ENCODE results near the gene MCF2L2. TPM values are rescaled to one million over a fixed set of nuclear protein-coding genes. Genes with fewer than 3 reads are reported as not detected.

The MCF2L2 gene
- total RNA-seq, 3 donors from 2014 or later (not counting 1 experiment from before 2014, with no cell fraction given), result 2.2 to 4.9 (median 2.7) TPM

DNA sequence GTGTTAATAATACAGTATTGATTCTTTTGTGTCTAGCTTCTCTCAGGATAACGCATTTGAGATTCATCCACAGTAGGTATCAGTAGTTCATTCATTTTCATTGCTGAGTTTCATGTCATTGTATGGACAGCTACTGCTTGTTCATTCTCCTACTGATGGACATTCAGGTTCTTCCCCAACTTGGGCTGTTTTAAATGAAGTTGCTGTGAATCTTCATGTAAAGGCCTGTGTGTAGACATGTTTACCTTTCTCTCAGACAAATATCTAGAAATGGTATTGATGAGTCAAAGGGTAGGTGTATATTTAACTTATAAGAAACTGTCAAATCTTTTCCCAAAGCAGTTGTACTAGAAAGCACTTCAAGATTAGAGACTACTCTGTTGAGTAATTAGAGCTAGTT is 26.7 kb downstream of the MCF2L2 start:
- no peaks in the 10 kb centered on the region for H3K9me3 ChIP-seq (ENCODE audit: control insufficient read depth, insufficient read depth, low read length)
- no peaks in the 10 kb centered on the region for H3K36me3 ChIP-seq (ENCODE audit: control insufficient read depth, insufficient read depth, low read length)
- no peak for ATAC-seq
- H3K4me3 ChIP-seq (ENCODE audit: low read length), result no peak overlapping the region
- TF ChIP-seq, protein P1, sequence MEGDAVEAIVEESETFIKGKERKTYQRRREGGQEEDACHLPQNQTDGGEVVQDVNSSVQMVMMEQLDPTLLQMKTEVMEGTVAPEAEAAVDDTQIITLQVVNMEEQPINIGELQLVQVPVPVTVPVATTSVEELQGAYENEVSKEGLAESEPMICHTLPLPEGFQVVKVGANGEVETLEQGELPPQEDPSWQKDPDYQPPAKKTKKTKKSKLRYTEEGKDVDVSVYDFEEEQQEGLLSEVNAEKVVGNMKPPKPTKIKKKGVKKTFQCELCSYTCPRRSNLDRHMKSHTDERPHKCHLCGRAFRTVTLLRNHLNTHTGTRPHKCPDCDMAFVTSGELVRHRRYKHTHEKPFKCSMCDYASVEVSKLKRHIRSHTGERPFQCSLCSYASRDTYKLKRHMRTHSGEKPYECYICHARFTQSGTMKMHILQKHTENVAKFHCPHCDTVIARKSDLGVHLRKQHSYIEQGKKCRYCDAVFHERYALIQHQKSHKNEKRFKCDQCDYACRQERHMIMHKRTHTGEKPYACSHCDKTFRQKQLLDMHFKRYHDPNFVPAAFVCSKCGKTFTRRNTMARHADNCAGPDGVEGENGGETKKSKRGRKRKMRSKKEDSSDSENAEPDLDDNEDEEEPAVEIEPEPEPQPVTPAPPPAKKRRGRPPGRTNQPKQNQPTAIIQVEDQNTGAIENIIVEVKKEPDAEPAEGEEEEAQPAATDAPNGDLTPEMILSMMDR (IDR thresholded peaks at IDR 0.05), result no peak
- WGBS (ENCODE audit: insufficient coverage), result 92% methylated on average over 1 of the region's 1 CpG
- H3K4me1 Mint-ChIP-seq, result peaks cover 0 to 4% of the 10 kb centered on the region in 2 donors
- H3K27me3 ChIP-seq (ENCODE audit: control insufficient read depth, insufficient read depth, low read length), result no peaks in the 10 kb centered on the region
- no peaks in the 10 kb centered on the region for H3K36me3 Mint-ChIP-seq
- H3K27me3 Mint-ChIP-seq (ENCODE audit: low read depth in 2 of 2), result no peaks in the 10 kb centered on the region
- H3K27ac ChIP-seq (ENCODE audit: low read length), result no peak overlapping the region
- H3K27ac Mint-ChIP-seq, result no peak overlapping the region
- no peaks in the 10 kb centered on the region for H3K4me1 ChIP-seq (ENCODE audit: control insufficient read depth, insufficient read depth, low read length)
- H3K4me3 Mint-ChIP-seq, result no peak overlapping the region
- intact Hi-C loops (cut with micrococcal nuclease), result no loop called here
- no peaks in the 10 kb centered on the region for H3K9me3 Mint-ChIP-seq
- no peak for DNase-seq

DNA sequence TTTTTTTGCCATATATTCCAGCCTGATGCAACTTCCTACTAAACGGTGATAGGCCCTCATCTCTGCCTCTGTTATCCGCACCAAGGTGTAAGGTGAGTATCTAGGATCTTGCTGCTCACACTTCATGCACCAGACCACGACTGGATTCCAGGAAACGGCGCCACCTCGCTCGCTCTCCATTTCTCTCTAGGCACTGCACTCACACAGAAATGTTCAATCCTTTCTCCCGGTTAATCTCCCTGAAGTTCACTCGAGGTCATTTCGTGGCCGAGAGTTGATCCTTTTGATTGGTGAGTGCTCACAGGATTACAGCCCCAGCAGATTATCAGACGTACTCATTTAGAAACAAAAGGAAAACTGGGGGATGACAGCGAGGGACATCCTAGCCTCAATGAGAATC is 28.1 kb downstream of the MCF2L2 start:
- no peaks in the 10 kb centered on the region for H3K36me3 Mint-ChIP-seq
- Histone ChIP-seq H3K9me3 (ENCODE audit: control insufficient read depth, insufficient read depth, low read length) (no peaks in the 10 kb centered on the region), H3K27me3 (ENCODE audit: control insufficient read depth, insufficient read depth, low read length) (no peaks in the 10 kb centered on the region), H3K36me3 (ENCODE audit: control insufficient read depth, insufficient read depth, low read length) (no peaks in the 10 kb centered on the region), H3K4me3 (ENCODE audit: low read length) (no peak overlapping the region), H3K27ac (ENCODE audit: low read length) (no peak overlapping the region), H3K4me1 (ENCODE audit: control insufficient read depth, insufficient read depth, low read length) (no peaks in the 10 kb centered on the region)
- no peak for DNase-seq
- H3K9me3 Mint-ChIP-seq, result no peaks in the 10 kb centered on the region
- no peak for ATAC-seq
- intact Hi-C loops (cut with micrococcal nuclease), result no loop called here
- TF ChIP-seq, protein P1 (IDR thresholded peaks at IDR 0.05), result no peak
- WGBS (ENCODE audit: insufficient coverage), result 94% methylated on average over 11 of the region's 13 CpGs
- no peak overlapping the region for H3K4me3 Mint-ChIP-seq
- H3K4me1 Mint-ChIP-seq, result peaks cover 0 to 4% of the 10 kb centered on the region in 2 donors
- H3K27me3 Mint-ChIP-seq (ENCODE audit: low read depth in 2 of 2), result no peaks in the 10 kb centered on the region
- H3K27ac Mint-ChIP-seq, result no peak overlapping the region

DNA sequence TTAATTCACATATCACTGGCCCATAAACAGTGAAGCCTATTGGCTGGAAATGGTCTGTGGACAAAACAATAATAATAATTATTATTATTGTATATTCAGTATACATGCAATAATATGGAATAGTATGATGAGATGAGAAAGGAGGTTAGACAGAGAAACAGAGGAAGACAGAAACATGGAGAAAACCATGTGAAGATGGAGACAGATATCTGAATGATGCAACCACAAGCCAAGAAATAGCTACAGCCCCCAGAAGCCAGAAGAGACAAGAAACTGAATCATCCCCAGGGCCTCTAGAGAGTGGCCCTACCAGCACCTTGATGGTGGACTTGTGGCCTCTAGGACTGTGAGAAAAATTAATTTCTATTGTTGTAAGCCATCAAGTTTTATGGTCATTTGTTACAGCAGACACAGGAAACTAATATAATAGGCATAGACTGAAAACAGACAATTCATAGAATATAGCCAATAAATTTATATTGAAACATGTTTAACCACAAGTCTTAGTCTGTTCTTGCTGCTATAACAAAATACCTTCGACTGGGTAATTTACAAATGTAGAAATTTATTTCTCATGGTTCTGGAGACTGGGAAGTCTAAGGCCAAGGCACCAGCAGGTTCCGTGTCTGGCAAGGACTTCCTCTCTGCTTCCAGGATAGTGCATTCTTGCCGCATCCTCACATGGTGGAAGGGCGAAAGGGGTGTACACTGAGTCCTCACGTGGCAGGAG is 31.6 kb downstream of the MCF2L2 start:
- no peaks in the 10 kb centered on the region for H3K4me1 Mint-ChIP-seq
- H3K4me3 Mint-ChIP-seq, result no peak overlapping the region
- no peaks in the 10 kb centered on the region for H3K36me3 ChIP-seq (ENCODE audit: control insufficient read depth, insufficient read depth, low read length)
- DNase-seq, result no peak
- intact Hi-C loops (cut with micrococcal nuclease), result no loop called here
- peaks cover 0 to 3% of the 10 kb centered on the region in 2 donors for H3K27me3 Mint-ChIP-seq (ENCODE audit: low read depth in 2 of 2)
- no peak overlapping the region for H3K4me3 ChIP-seq (ENCODE audit: low read length)
- H3K9me3 Mint-ChIP-seq, result no peaks in the 10 kb centered on the region
- no peak overlapping the region for H3K27ac Mint-ChIP-seq
- no peaks in the 10 kb centered on the region for H3K9me3 ChIP-seq (ENCODE audit: control insufficient read depth, insufficient read depth, low read length)
- ATAC-seq, result no peak
- no peaks in the 10 kb centered on the region for H3K4me1 ChIP-seq (ENCODE audit: control insufficient read depth, insufficient read depth, low read length)
- TF ChIP-seq, protein P1 (IDR thresholded peaks at IDR 0.05), result no peak
- 97% methylated on average over 5 of the region's 5 CpGs for WGBS (ENCODE audit: insufficient coverage)
- no peak overlapping the region for H3K27ac ChIP-seq (ENCODE audit: low read length)
- no peaks in the 10 kb centered on the region for H3K36me3 Mint-ChIP-seq
- no peaks in the 10 kb centered on the region for H3K27me3 ChIP-seq (ENCODE audit: control insufficient read depth, insufficient read depth, low read length)

DNA sequence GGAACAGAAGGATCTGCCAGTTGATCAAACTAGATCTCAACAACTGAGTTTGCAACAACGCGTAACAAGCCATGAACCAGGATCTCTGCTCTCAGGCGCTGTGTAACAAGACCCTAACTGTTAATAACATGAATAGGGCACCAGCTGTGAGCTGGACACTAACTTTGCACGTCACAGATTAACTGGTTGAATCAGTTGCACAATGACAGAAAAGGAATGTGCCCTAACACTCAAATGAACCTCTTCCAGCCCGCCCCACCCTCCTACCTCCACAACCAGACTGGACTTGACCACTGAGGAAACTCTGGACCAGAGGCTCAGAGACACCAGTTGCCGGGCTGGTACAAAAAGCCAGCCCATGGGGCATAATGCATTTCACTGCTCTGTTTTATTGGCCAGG is 34.3 kb downstream of the MCF2L2 start:
- 94% methylated on average over 6 of the region's 6 CpGs for WGBS (ENCODE audit: insufficient coverage)
- no peak overlapping the region for H3K4me3 ChIP-seq (ENCODE audit: low read length)
- Mint-ChIP-seq H3K4me3 (no peak overlapping the region), H3K27me3 (ENCODE audit: low read depth in 2 of 2) (peaks cover 0 to 3% of the 10 kb centered on the region in 2 donors), H3K4me1 (no peaks in the 10 kb centered on the region), H3K9me3 (no peaks in the 10 kb centered on the region), H3K36me3 (no peaks in the 10 kb centered on the region), H3K27ac (no peak overlapping the region)
- H3K9me3 ChIP-seq (ENCODE audit: control insufficient read depth, insufficient read depth, low read length), result no peaks in the 10 kb centered on the region
- H3K36me3 ChIP-seq (ENCODE audit: control insufficient read depth, insufficient read depth, low read length), result no peaks in the 10 kb centered on the region
- TF ChIP-seq, protein P1 (IDR thresholded peaks at IDR 0.05), result no peak
- no peak overlapping the region for H3K27ac ChIP-seq (ENCODE audit: low read length)
- DNase-seq (no peak), ATAC-seq (no peak)
- intact Hi-C loops (cut with micrococcal nuclease), result no loop called here
- no peaks in the 10 kb centered on the region for H3K27me3 ChIP-seq (ENCODE audit: control insufficient read depth, insufficient read depth, low read length)
- H3K4me1 ChIP-seq (ENCODE audit: control insufficient read depth, insufficient read depth, low read length), result no peaks in the 10 kb centered on the region

All from natural killer cell (primary cell).